Activated CD4-positive, alpha-beta T cell treated with anti-CD3 and anti-CD28 coated beads, Interleukin-2, amount 50 U/mL, for 1 hour (primary cell): ENCODE measurements around the gene APOBEC3B.
"Not testable (repeated sequence)": the region's sequence is repeated elsewhere in the genome, so short reads cannot be mapped to it uniquely, and the experiment has no call there.

ENCODE experiments used
- DNase-seq: peaks from one replicate; pipeline ENCODE4 v3.0.0-alpha.2; 2020

APOBEC3B gene

DNA sequence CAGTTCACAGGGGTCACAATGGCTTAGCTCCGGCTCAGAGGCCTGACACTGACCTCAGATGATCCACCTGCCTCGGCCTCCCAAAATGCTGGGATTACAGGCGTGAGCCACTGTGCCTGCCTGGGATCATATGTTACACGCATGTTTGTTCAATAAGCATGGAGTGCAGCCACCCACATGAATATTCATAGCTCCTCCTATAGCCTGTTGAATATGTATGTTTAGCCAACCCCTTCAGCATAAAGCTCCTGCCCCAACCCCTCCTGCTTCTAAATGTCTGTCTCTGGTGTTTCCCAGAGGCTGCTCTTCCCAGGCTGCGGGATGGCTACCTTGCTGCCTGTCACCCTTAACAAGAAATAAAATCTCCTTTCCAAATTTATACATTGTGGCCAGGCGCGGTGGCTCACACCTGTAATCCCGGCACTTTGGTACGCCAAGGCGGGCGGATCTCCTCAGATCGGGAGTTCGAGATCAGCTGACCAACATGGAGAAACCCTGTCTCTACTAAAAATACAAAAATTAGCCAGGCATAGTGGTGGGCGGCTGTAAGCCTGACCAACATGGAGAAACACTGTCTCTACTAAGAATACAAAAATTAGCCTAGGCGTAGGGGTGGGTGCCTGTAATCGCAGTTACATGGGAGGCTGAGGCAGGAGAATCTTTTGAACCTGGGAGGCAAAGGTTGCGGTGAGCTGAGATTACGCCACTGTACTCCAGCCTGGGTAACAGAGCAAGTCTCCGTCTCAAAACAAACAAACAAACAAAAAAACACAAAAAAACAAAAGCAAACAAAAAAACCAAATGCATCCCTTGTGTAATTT is 57.4 kb downstream of the APOBEC3B start:
- DNase-seq = no peak

DNA sequence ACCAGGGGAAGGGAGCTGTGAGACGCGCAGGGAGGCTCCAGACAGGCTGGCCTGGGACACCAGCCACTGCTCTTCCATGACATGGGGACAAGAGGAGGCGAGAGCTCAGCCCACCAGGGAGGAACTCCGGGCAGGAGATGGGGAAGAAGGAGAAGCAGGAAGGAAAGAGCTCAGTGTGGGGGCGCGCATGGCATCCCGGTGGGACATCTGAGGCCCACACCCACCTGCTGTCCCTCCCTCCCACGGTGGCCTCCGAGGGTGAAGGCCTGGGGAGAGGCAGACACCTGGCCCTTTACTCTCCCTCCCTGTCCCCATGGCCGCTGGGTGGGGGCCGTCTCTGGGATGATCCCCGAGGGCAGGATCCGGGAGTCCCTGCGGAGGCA is 58.0 kb downstream of the APOBEC3B start:
- DNase-seq = not testable (repeated sequence)

DNA sequence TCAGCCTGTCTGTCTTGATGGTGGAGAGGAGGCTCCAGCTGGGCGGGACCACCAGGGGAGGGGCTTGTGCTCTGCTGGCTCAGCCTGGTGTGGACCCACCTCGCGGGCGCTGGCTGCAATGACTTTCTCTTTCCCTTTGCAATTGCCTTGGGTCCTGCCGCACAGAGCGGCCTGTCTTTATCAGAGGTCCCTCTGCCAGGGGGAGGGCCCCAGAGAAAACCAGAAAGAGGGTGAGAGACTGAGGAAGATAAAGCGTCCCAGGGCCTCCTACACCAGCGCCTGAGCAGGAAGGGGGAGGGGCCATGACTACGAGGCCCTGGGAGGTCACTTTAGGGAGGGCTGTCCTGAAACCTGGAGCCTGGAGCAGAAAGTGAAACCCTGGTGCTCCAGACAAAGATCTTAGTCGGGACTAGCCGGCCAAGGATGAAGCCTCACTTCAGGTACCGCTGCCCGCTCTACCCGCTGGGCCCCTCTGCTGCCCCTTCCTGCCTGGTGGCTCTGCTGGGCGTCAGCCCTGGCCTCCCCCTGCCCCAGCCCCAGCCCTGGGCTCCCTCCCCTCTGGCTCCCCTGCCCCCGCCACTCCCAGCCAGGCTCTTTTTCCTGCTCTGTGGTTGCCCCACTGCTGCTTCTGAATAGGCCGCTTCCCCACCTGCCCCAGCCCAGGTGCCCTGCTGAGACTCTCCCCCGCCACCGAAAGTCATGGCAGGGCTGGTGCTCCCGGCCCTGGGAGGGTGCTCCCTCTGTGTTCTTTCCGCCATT is 58.6 kb downstream of the APOBEC3B start, which contains the start of gene APOBEC3F:
Gene APOBEC3F, plus strand, starts transcription at position 327 of the 759 bp plus-strand sequence. Its CDS starts 97 bp downstream, at position 424.
- DNase-seq = peak; percentile 57

DNA sequence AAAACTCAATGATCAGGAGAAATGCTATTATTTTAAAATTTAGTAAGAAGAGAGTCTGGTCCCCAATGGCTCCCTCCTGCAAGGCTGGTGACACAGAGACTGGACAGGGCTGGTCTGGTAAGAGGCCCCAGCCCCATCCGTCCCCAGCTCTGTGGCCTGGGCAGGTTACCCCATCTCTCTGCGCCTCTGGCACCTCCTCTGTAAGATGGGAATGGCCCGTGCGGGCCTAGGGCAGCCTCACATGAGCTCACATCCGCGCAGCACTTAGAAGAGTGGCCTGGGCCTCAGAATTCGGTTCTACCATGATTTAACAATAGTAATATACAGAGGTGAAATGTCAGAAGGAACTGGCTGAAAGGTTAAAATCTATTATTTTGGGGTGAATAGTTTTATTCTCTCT is 59.8 kb downstream of the APOBEC3B start:
- no peak for DNase-seq
